HK-2 (cell line): Measurements from ENCODE around the gene PNMA5.
A peak's percentile ranks its signal among the peaks of the same experiment; 100 is the strongest.

Source experiments
- DNase-seq: peaks from one replicate; pipeline ENCODE4 v3.0.0-alpha.2; 2018; ENCODE audit not compliant: unreplicated experiment

Gene PNMA5

DNA sequence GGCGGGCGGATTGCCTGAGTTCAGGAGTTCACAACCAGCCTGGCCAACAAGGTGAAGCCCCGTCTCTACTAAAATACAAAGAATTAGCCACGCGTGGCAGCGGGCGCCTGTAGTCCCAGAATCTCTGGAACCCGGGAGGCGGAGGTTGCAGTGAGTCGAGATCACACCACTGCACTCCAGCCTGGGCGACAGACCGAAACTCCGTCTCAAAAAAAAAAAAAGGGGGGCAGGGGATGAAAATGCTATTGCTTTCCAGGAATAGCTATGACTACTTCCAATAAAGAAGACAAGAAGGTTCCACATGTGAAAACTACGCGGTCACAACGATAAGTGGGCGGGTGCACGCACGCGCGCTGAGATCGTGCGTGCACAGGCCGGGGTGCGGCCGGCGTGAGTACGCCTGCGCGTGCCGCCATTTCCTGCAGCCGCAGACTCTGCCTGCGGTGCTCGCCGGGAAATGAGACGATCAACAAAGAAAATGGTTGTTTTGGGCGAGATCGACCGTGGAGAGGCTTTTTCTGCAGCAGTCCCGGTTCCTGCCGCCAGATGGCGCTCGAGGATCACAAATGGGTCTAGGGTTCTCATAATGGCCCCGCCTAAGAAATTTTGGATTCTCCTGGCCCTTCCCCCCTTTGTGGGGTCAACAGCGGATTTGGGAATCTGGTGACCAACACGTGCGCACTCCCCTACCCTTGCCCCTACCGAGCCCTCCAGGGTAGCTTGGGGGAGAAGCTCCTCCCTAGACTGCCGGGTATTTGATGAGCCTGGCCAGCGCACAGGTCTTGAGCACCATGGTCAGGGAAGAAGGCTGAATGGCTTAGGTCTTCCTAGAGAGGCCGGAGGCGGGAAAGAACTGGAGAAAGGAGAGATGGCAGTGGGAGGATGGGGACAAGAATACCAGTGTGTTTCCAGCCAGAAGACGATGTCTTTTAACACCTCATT lies 35.1 kb downstream of the PNMA5 start:
- DNase-seq: peak; percentile 93

DNA sequence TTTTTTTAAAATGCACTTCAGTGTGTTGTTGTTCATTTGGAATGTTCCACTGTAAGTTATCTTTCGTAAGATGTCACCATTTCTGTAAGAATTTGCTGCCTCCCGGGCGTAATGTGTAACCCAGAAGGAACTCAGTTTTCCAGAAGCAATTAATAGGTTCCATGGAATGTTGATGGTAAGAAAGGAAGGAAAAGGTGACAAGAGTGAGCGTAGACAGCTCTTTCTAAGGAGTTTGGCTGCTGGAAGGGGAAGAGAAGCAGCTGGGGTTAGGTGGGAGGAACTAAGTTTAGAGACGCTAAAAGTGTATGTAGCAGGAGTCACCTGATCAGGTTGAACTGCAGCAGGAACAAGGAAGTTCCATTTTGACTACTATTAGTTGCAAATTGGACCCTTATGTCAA lies 35.9 kb downstream of the PNMA5 start:
- DNase-seq: no peak

DNA sequence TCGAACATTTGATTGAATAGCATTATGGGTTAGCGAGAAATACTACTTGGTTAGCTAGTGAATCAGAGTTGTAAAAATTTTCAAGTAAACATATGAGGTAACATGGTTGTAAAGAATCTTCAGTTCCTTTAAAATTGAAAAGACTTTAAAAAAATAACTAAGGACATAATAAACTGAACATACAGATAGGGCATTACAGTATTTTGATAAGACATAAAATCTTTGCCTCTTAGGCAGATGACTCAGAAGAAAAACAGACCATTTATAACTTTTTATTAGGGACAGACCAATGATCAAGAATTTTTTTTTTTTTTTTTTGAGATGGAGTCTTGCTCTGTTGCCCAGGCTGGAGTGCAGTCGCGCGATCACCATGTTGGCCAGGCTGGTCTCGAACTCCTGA lies 43.1 kb downstream of the PNMA5 start:
- no peak for DNase-seq

DNA sequence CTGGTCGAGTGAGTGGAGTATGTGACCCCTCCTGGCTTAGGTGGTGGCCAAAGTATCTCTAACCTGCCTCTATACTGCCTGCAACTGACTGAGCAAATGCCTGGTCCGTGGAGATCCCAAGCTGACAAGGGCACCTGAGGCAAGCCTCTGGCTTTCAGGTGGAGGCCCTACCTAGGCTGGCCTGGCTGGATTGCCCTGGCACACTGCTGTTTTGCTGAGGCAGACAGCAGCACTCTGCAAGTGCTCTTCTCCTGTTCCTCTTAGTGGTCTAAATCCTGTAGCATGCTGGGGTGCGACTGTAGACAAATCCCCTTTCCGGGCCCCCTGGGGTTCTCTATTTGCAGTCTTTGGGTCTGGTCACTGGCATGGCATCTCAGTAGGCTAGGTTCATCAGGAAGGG lies 44.8 kb downstream of the PNMA5 start:
- no peak for DNase-seq

DNA sequence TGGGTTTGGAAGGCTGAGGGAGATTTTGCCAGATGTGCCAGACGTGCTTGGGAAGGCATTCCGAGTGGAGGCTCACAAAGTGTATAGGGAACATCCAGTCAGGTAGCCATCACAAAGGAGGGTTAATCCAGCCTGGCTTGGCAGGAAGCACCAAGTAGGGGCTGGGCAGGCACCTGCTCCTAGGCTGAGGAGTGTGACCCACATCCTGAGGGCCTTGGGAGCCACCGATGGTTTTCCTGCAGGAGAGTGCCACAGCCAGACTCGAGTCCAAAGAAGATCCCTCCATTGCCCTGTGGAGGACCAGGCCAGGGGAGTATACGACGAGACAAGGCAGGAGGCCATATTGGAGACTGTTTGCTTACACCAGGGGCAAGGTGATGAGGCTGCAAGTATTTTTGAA lies 47.2 kb downstream of the PNMA5 start:
- DNase-seq: no peak

- DNase-seq: no peak
Observed at GRCh38 chrX:152945021-152945979, 48.6 kb downstream of the PNMA5 start.

DNA sequence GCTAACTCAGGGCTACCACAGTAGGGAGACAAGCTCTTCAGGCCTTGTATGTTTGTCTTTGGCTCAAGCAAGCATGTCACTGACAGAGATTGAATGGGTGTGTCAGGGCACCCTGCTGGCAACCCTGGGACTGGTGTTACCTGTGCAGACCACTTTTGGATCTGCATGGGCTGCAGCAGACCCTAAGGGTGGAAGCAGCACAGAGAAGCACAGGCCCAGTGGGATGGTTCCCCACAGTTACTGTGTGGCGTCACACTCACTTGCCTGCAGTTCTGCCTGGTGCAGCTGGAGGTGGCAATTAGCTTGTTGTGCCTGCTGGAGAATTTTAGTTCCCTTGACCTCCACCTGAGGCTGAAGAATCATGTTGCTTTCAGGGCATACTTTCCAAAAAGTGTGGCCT lies 50.1 kb downstream of the PNMA5 start:
- DNase-seq: no peak

DNA sequence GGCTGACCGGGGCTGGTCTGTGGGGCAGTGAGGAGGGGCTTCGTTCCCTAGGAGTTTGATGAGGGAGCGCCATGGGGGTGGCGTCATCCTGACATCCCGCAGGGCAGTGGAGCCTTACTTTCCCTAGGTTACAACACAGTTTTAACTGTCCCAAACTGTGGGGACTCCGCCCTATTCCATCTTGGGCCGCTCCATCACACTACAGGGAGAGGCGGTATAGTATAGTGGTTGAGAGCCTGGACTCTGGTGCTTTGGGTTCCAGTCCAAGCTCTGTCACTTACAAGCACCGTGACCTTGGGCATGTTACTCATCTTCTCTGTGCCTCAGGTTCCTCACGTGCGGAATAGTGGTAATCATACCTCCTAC lies 51.9 kb downstream of the PNMA5 start:
- DNase-seq: no peak

- DNase-seq: peak; percentile 93
Observed at GRCh38 chrX:152941328-152942076, 52.4 kb downstream of the PNMA5 start.
